G401.6 (cell line): Measurements from ENCODE around the gene SMCO3.
"Not testable (repeated sequence)": the region's sequence is repeated elsewhere in the genome, so short reads cannot be mapped to it uniquely, and the experiment has no call there.

Source experiments
- FAIRE-seq: peaks from 2 replicates; lab custom pipeline; 2012; peaks lifted over from hg19 to GRCh38; lab: Jason Lieb, UNC

Gene SMCO3

DNA sequence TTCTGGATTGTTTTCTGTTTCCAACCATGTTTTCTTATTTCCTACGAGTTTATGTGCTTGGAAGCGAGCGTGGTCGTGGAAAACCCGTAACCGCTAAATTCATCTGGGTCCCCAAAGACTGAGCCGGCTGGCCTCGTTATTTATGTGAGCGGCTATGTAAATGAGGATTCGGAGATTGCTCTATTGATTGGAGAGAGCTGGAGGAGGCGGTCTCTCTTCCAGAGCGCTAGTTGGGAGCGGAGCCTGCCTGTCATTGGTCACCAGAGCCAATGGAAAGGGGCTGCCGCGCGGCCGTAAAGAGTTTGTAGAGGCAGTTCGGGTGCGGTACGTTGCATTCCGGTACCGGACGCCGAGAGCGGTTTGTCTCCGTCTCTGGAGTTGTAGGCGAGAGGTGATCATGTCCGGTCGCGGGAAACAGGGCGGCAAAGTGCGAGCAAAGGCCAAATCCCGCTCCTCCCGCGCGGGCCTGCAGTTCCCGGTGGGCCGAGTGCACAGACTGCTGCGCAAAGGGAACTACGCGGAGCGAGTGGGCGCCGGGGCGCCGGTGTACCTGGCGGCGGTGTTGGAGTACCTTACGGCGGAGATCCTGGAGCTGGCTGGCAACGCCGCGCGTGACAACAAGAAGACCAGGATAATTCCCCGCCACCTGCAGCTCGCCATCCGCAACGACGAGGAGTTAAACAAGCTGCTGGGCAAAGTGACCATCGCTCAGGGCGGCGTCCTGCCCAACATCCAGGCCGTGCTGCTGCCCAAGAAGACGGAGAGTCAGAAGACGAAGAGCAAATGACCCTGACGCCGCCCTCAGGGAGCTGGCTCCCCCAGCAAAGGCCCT, 39.7 kb downstream of the SMCO3 start:
- peak; percentile 79 for FAIRE-seq

DNA sequence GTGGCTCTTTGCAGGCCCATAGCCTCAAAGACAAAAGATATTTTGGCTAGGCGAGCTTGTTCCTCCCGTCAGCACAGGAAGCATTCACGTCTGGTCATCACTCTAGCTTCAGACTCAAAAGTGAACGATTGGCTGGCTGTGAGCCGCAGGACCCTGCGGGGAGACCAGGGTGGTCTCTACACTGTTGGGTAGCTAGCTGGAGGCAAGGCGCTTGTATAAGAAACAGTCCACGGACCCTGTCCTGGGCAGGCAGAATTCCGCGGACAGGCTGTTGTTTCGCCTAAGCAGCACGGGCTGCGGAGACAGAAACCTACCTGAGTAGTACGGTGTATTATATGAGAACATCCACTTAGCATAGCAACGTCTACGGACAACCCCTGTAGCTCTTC, 40.3 kb downstream of the SMCO3 start:
- no peak for FAIRE-seq

DNA sequence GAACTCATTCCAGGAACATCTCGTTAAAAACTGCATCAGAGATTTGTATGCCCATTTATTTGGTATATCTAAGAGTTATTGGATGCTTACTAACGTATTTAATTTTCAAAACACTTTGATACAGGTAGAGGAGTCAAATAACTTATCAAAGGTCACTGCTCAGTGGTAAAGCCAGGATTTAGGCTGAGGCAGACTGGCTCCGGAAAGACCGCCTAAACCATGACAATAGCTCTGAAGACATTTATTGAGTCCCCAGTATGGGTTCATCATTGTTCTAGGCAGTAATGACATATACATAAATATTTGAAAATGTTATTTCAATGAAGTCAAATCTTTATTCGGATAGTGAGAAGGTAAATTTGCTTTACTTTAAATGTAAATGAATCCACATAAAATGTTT, 41.0 kb downstream of the SMCO3 start:
- no peak for FAIRE-seq

DNA sequence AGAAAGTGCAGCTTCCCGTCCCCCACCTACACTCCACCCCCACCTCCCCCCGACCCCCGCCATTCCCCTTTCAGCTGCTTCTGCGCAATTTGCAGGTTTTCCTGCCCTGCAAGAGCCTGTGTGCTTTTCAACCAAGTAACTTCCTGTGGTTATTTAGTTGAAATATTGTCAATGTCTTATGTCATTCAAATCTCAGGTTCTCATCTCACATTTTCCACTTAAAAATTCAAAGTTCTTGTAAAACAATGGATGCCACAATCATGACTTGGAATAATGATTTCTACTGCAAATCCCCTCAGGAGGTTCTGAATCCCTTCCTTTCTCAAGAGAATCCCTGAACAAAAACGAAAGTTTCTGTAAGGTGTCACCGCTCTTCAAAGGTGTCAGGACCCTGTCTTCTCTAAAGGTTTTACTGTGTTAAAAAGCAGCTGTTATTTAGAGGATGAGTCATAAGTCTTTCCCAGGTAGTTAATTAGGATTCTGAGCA, 42.3 kb downstream of the SMCO3 start:
- FAIRE-seq, result no peak

DNA sequence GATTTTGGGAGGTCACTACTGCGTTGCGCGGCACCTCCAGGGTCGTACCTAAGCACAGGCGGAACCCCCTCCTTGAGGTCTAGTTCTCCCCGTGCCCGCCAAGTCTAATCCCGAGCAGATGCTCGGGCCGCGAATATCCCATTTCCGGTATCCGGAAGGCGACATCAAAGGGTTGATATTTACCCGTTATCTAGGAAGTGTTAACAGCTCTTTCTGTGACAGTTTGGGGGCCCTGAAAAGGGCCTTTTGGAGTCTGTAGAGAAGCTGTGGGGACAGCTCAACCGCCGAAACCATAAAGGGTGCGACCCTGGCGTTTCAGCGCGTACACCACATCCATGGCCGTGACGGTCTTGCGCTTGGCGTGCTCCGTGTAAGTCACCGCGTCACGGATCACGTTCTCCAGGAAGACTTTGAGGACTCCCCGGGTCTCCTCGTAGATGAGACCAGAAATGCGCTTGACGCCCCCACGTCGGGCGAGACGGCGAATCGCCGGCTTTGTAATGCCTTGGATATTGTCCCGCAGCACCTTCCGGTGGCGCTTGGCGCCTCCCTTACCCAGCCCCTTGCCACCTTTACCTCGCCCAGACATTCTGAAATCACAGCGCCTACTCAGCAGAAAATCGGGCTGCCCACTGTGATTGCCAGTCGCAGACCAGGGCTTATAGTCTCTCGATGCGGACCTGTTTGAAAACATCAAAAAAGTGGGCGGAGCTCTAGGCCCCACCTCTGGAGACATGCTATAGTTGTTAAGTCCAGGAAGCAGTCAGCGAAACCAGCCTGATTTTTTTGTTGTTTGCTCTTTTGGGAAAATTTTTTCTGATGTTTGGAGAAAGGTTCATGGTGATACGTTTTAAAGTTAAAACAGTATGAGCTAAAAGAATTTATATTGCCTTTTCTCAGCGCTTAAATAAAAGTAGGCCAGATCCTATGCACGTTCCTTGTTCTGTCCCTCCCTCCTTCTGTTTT, 43.2 kb downstream of the SMCO3 start:
- peak; percentile 93 for FAIRE-seq

DNA sequence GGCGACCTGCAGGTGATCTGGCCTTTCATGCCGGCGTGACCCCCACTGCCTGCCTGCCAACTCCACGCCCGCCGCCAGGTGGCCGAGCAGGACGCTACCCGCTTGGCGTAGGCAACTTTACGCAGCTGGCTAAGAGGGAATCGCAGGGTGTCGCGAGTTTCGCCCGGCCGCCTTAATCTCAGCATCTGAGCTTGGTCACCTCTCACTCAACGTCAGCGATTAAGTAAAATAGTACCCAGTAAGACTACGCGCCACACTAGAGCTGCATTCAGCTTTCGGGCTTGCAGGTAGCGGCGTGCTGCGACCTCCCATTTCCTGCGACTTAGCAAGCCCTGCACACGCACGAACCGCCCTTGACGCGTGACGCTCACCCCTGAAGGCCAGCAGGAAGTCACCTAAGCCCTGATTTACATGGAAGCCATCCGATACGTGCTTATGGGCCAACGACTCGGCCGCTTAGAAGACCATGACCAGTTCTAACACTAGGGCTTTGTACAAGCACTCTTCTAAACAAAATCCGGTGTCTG, 44.0 kb downstream of the SMCO3 start:
- FAIRE-seq, result no peak

DNA sequence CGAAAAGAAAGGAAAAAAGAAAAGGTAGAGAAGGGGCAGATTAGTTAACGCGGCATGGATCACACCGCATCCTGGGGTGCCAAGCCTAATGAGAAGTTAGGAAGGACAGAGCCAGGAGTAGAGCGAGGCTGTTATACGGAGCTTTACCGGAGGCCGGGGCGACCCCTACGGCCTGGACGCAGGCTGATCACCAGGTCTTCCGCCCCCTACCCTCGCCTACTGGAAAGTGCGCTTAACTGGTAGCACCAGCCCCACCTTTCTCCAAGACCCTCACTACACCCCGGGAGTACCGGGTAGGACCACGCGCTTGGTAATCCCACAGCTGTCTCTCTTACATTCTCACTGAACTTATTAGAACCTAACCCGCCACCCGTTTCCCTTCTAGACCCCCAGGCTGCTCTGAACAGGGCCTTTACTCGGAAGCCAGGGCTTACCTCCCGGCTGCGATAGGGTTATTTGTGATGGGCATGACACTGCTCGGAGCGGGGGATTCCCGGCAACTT, 44.5 kb downstream of the SMCO3 start:
- FAIRE-seq, result no peak

DNA sequence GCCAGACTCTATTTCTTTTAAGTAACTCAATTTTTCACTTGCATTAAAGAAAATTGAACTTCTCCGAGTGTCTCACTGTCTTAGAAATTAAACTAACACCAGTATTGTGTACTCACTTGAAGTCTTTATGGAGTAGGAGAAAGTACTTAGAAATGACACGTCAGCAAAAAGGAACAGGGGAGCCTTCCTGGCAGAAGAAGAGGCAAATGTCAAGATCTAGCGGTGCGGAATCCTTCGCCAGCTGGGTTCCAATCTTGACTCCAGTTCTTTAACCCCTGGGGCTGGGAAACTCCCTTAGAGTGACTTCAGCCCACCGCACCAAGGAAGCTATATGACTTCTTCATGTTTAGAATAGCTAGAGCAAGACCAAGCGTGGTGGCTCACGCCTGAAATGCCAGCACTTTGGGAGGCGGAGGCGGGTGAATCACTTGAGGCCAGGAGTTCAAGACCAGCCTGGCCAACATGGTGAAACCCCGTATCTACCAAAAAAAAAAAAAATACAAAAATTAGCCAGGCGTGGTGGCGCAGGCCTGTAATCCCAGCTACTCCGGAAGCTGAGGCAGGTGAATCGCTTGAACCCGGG, 45.1 kb downstream of the SMCO3 start:
- FAIRE-seq, result no peak

DNA sequence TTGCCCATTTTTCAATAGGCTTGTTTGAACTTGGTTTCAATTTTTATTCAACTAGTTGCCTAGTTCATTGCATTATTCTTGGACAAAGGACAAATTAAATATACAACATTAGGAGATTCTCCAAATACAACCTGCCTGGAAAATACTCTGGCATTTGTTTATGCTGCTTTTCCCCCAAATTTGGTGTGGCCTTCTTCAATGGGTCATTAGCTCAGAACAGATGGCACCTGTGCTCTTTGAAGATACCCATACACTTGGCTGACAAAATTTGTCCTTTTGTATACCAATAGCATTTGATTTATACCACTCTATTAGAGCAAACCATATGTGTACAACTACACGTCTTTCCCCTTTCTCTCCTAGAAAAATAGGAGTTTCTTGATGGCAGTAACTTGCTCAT, 46.4 kb downstream of the SMCO3 start:
- FAIRE-seq, result no peak

DNA sequence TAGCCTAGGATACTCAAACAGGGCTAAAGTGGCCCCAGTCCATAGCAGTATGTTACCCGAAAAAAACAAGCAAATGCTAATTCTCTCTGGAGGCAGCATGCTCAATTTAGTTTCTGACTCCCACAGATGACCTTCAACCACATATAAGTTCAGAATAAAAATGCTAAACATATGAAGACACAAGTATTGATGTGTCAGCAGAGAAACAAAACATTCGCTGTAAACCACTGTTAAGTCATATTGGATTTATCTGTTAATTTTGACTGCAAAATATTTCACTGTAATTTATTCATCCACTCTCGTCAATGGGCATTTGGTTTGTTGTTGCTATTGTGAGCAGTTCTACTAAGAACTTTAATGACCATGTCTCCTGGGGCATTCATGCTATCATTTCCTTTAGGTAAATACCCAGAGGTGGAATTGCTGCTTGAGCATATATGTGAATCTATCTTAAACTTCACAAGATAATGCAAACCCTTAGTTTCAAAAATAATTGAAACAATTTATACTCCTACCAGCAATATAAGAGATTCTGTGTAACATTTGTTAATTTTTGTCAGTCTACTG, 47.2 kb downstream of the SMCO3 start:
- FAIRE-seq, result no peak

DNA sequence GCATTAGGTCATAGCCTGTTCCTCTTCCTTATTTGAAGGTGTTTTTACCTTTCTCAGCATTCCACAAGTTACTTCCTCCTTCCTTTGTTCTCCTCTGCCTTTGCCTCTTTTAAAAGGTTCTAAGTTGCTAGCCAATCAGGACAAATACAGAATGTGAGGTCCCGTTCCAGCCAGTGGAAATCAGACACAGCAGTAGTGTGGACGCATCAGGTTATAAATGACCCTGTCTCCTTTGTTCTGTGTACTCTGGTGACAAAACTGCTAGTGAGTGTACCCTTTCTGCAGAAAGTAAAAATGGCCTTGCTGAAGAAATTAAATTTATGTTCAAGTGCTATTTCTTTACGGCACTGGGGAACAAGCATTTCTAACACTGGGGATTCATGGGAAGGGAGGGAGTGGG, 48.0 kb downstream of the SMCO3 start:
- not testable (repeated sequence) for FAIRE-seq

DNA sequence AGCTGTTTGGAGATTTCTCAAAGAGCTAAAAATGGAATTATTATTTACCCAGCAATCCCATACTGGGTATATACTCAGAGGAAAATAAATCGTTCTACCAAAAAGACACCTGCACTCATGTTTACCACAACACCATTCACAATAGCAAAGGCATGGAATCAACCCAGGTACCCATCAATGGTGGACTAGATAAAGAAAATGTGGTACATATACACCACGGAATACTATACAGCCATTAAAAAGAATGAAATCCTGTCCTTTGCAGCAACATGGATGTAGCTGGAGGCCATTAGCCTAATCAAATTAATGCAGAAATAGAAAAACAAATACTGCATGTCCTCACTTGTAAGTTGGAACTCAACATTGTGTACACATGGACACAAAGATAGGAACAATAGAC, 48.6 kb downstream of the SMCO3 start:
- FAIRE-seq, result no peak

DNA sequence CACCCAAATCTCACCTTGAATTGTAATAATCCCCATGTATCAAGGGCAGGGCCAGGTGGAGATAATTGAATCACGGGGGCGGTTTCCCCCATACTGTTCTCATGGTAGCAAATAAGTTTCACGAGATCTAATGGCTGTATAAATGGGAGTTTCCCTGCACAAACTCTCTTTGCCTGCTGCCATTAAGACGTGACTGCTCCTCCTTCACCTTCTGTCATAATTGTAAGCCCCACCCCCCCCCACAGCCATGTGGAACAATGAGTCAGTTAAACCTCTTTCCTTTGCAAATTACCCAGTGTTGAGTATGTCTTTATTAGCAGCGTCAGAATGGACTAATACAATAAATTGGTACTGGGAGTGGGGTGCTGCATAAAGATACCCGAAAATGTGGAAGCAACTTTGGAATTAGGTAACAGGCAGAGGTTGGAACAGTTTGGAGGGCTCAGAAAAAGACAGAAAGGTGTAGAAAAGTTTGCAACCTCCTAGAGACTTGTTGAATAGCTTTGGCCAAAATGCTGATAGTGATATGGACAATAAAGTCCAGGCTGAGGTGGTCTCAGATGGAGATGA, 54.2 kb downstream of the SMCO3 start:
- not testable (repeated sequence) for FAIRE-seq

DNA sequence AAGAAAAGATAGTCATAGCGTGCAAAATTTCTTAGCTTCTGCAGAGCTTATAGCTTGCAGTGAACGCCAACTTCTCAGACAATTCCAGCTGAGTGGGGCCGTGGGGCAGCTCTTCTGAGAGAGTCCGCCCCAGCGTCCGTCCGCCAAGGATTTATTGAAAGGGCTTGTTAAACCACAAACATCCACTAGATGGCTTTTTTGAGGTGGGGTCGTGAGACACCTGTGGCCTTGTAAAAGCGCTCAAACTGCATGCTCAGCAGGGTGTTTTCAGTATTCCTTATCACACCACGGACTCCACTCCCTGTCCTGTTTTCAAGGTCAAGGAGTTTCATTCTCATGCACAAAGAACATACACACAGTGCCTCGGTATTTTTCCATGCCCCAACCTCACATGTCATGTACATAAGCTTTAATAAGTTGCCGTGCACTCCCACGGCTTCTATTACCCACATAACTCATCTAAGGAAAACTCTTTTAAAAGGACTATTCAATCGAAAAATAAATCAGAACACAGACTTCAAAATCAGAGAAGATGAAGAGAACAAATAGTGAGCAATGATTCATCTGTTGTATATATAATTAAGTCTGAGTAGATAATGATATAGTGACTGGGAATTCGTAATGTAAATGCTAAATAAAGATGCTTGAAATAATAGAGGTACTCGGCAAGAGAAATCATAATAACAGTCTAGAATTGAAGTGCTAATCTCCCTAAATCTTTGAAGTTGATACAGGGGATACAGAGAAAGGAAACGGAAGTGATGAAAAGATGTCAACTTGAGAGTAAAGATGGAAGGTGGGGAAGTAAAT, 57.4 kb downstream of the SMCO3 start:
- FAIRE-seq, result no peak
